HG03025 (cell line): ENCODE measurements around the gene WDR90.

Experiments used
- ATAC-seq: cut with Tn5 transposase; IDR thresholded peaks from one replicate; pipeline ENCODE4 v1.9.1; 2021; ENCODE audit warnings: mild to moderate bottlenecking, moderate library complexity; ENCODE audit not compliant: unreplicated experiment, low FRiP score

The WDR90 gene

GRCh38 chr16:625977-626765, 23.0 kb upstream of the WDR90 start:
- ATAC-seq = no peak

GRCh38 chr16:626787-627453, 22.2 kb upstream of the WDR90 start:
- ATAC-seq = no peak

GRCh38 chr16:627454-628239, 21.5 kb upstream of the WDR90 start:
- ATAC-seq = no peak

GRCh38 chr16:628321-629061, 20.7 kb upstream of the WDR90 start:
- no peak for ATAC-seq

- no peak for ATAC-seq
Measured at GRCh38 chr16:629185-629832, 19.9 kb upstream of the WDR90 start.

GRCh38 chr16:629833-630248, 19.3 kb upstream of the WDR90 start:
- ATAC-seq = no peak

GRCh38 chr16:630249-630814, 18.8 kb upstream of the WDR90 start:
- no peak for ATAC-seq

- ATAC-seq = no peak
Measured at GRCh38 chr16:630815-631405, 18.3 kb upstream of the WDR90 start, which contains the start of gene WFIKKN1. WFIKKN1 (plus strand) TSS chr16:630985; CDS start chr16:631254, 269 bp downstream.

- ATAC-seq = no peak
Measured at GRCh38 chr16:631808-632358, 17.3 kb upstream of the WDR90 start.

- ATAC-seq = no peak
Measured at GRCh38 chr16:632486-633335, 16.5 kb upstream of the WDR90 start.

GRCh38 chr16:633336-634050, 15.7 kb upstream of the WDR90 start:
- ATAC-seq = no peak

- no peak for ATAC-seq
Measured at GRCh38 chr16:634051-634670, 15.0 kb upstream of the WDR90 start.

GRCh38 chr16:634996-635395, 14.2 kb upstream of the WDR90 start:
- ATAC-seq = no peak

GRCh38 chr16:635573-636205, 13.5 kb upstream of the WDR90 start:
- no peak for ATAC-seq

GRCh38 chr16:636206-637080, 12.7 kb upstream of the WDR90 start, which contains the start of gene METTL26:
METTL26 (minus strand) TSS chr16:636305; CDS start chr16:636290, 15 bp downstream.
- peak; percentile 48 for ATAC-seq
